Activated naive CD8-positive, alpha-beta T cell treated with anti-CD3 and anti-CD28 coated beads, Interleukin-2, amount 50 U/mL, for 24 hours (primary cell): ENCODE data around the gene SND1.
"Not testable (repeated sequence)": the region's sequence is repeated elsewhere in the genome, so short reads cannot be mapped to it uniquely, and the experiment has no call there.

Experiments
- ATAC-seq: fragments of 150-1000 bp; cut with Tn5 transposase; one replicate; pipeline ENCODE4 v1.10.0; 2021
- DNase-seq: peaks from one replicate; pipeline ENCODE4 v3.0.0; 2021
- H3K27ac Mint-ChIP-seq: one replicate; pipeline ENCODE4 v1.8.0; 2021; ENCODE audit warnings: mild to moderate bottlenecking, mixed read lengths
- H3K27me3 Mint-ChIP-seq: one replicate; pipeline ENCODE4 v1.8.0; 2021; ENCODE audit warnings: mixed read lengths
- H3K36me3 Mint-ChIP-seq: one replicate; pipeline ENCODE4 v1.8.0; 2021; ENCODE audit warnings: low read depth, mixed read lengths
- H3K4me1 Mint-ChIP-seq: one replicate; pipeline ENCODE4 v1.8.0; 2021; ENCODE audit warnings: mixed read lengths
- H3K4me3 Mint-ChIP-seq: one replicate; pipeline ENCODE4 v1.8.0; 2021; ENCODE audit warnings: mild to moderate bottlenecking, moderate library complexity, mixed read lengths
- H3K9me3 Mint-ChIP-seq: one replicate; pipeline ENCODE4 v1.8.0; 2021; ENCODE audit warnings: mixed read lengths

SND1 gene

DNA sequence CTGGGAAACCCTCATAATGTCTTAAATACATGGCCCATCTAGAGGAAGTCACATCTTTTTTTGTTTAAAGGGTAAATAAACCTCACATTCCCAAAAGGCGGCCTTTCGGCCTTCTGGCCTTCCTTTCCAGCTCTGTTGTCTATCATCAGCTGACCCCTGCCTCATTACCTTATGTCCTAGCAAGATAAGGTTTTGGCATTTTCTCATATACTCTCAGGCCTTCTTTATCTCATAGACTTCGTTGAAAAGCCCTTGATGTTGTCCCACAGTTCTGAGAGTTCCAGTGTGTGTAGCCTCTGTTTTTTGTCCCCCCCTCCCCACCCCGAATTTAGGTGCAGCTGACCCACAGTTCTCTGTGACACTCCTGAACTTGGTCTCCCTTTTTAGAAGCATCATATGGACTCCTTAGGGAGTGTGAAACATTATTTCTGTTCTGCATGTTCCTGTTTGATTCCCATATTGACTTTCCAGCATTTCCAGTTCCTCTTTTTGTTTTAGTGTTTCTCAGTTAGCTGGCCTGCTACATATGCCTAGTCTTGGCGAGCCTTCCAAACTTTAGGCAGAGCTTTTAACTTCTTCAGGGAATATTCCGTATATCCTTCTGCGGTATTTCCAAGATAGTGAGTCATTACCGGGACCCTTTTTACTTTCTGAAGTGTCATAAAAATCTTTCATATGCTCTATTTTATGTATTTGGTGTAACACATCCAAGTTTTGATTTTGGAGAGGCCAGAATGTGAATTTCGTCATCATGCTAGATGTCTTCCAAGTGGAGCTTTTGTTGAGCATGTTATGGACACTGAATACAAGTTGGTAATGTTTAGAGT is 240.7 kb downstream of the SND1 start:
- Mint-ChIP-seq H3K4me1 (peaks cover 17% of the 10 kb centered on the region), H3K9me3 (no peaks in the 10 kb centered on the region), H3K36me3 (peaks cover 53% of the 10 kb centered on the region), H3K27ac (peak overlapping the region; percentile 16), H3K27me3 (no peaks in the 10 kb centered on the region), H3K4me3 (no peak overlapping the region)
- ATAC-seq, result no peak
- DNase-seq, result no peak

DNA sequence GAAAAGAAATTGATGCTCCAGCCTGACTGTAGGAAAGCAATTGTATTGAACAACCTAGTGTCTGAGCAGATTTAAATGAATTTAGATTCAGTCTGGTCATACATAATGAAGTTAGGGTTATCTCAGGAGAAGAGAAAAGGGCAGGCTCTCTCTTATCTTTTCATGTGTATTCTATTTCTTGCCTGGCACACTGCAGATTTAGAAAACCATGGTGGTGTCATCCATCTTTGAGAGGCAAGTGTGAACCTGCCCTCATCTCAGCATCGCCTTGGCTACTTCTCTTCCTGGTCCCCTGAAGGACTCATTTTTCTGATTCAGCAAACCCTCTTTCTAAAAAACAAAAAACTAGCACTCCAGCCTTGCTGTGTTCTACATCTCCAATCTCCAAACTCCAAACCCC is 241.6 kb downstream of the SND1 start:
- Mint-ChIP-seq H3K4me3 (no peak overlapping the region), H3K27ac (no peak overlapping the region), H3K36me3 (peaks cover 46% of the 10 kb centered on the region), H3K27me3 (no peaks in the 10 kb centered on the region), H3K4me1 (peaks cover 17% of the 10 kb centered on the region), H3K9me3 (no peaks in the 10 kb centered on the region)
- ATAC-seq (no peak), DNase-seq (no peak)

- no peak for DNase-seq
- Mint-ChIP-seq H3K27me3 (no peaks in the 10 kb centered on the region), H3K36me3 (peaks cover 43% of the 10 kb centered on the region), H3K4me3 (no peak overlapping the region), H3K27ac (no peak overlapping the region), H3K9me3 (no peaks in the 10 kb centered on the region), H3K4me1 (peaks cover 17% of the 10 kb centered on the region)
- no peak for ATAC-seq
Observed at GRCh38 chr7:127894588-127894987, 242.6 kb downstream of the SND1 start.

GRCh38 chr7:127895360-127895759 is 243.4 kb downstream of the SND1 start:
- ATAC-seq, result no peak
- H3K4me1 Mint-ChIP-seq, result peaks cover 9% of the 10 kb centered on the region
- no peak overlapping the region for H3K27ac Mint-ChIP-seq
- no peak for DNase-seq
- no peaks in the 10 kb centered on the region for H3K27me3 Mint-ChIP-seq
- no peaks in the 10 kb centered on the region for H3K9me3 Mint-ChIP-seq
- peaks cover 42% of the 10 kb centered on the region for H3K36me3 Mint-ChIP-seq
- H3K4me3 Mint-ChIP-seq, result no peak overlapping the region

- Mint-ChIP-seq H3K9me3 (no peaks in the 10 kb centered on the region), H3K4me1 (peaks cover 4% of the 10 kb centered on the region), H3K4me3 (no peak overlapping the region), H3K36me3 (peaks cover 39% of the 10 kb centered on the region), H3K27ac (no peak overlapping the region), H3K27me3 (no peaks in the 10 kb centered on the region)
- ATAC-seq (peak; percentile 52), DNase-seq (no peak)
Observed at GRCh38 chr7:127895814-127896280, 243.9 kb downstream of the SND1 start.

- no peak overlapping the region for H3K27ac Mint-ChIP-seq
- ATAC-seq (no peak), DNase-seq (no peak)
- H3K36me3 Mint-ChIP-seq, result peaks cover 30% of the 10 kb centered on the region
- no peak overlapping the region for H3K4me3 Mint-ChIP-seq
- no peaks in the 10 kb centered on the region for H3K9me3 Mint-ChIP-seq
- H3K4me1 Mint-ChIP-seq, result no peaks in the 10 kb centered on the region
- H3K27me3 Mint-ChIP-seq, result no peaks in the 10 kb centered on the region
Observed at GRCh38 chr7:127896659-127897058, 244.7 kb downstream of the SND1 start.

DNA sequence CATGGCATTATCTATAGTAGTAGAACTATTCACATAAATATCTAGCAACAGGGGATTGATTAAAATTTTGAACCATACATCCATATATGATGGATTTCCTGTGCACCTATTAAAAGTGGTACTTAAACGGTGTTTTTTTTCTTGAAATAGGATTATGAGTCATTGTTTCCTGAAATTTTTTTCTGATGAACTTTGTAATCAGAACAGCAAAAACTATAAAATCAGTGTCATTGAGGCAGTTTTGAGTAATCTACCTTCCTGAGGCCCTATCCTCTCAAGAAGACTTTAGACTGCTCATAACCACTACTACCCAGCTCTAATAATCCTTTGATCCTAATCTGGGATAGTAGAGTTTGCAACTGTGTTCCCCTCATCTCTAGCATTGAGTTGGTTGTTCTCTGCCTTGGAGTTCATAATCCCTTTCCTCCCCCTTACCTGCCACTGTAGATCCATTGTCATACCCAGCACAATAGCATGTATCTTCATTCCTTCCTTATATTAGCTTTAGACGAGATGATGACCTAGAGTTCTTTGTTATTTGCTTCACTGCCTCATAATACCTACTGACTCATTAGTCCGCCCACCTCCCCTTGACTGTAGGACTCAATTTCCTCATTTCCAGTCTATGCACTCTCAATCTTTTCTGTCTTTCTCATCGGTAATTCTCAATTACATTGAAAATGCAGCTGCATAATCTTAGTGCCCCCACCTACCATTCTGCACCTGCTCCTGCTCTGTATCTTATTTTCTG is 245.9 kb downstream of the SND1 start:
- peaks cover 23% of the 10 kb centered on the region for H3K36me3 Mint-ChIP-seq

GRCh38 chr7:127899411-127899810 is 247.4 kb downstream of the SND1 start:
- Mint-ChIP-seq H3K4me1 (peaks cover 12% of the 10 kb centered on the region), H3K4me3 (no peak overlapping the region), H3K27ac (no peak overlapping the region), H3K27me3 (no peaks in the 10 kb centered on the region), H3K36me3 (peaks cover 17% of the 10 kb centered on the region), H3K9me3 (no peaks in the 10 kb centered on the region)
- DNase-seq (no peak), ATAC-seq (no peak)

More for the DNA sequence above, 245.9 kb downstream of the SND1 start:
- Mint-ChIP-seq H3K9me3 (no peaks in the 10 kb centered on the region), H3K4me1 (no peaks in the 10 kb centered on the region), H3K4me3 (no peak overlapping the region), H3K27me3 (no peaks in the 10 kb centered on the region), H3K27ac (no peak overlapping the region)
- ATAC-seq, result peak; percentile 91
- peak; percentile 18 for DNase-seq

DNA sequence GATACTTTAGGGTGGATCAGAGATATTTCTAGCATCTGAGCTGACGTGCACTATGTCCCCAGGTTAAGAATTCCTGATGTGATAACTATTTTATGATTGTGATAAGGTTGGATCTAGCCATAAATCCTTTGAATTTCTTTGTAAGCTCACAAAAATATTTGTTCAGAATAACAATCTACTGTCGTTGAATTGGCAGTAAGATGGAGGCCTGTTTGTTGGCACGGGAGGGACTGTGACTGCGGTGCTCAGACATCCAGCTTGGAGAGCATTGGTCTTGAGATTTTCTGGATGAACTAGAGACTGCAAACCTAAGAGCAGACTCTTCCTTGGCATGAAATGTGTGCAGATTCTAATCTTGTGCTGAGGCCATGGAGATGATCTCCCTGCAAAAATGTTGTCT is 248.1 kb downstream of the SND1 start:
- peaks cover 20% of the 10 kb centered on the region for H3K4me1 Mint-ChIP-seq
- no peak overlapping the region for H3K4me3 Mint-ChIP-seq
- DNase-seq (no peak), ATAC-seq (no peak)
- H3K36me3 Mint-ChIP-seq, result peaks cover 23% of the 10 kb centered on the region
- no peaks in the 10 kb centered on the region for H3K9me3 Mint-ChIP-seq
- peak overlapping the region; percentile 29 for H3K27ac Mint-ChIP-seq
- no peaks in the 10 kb centered on the region for H3K27me3 Mint-ChIP-seq

DNA sequence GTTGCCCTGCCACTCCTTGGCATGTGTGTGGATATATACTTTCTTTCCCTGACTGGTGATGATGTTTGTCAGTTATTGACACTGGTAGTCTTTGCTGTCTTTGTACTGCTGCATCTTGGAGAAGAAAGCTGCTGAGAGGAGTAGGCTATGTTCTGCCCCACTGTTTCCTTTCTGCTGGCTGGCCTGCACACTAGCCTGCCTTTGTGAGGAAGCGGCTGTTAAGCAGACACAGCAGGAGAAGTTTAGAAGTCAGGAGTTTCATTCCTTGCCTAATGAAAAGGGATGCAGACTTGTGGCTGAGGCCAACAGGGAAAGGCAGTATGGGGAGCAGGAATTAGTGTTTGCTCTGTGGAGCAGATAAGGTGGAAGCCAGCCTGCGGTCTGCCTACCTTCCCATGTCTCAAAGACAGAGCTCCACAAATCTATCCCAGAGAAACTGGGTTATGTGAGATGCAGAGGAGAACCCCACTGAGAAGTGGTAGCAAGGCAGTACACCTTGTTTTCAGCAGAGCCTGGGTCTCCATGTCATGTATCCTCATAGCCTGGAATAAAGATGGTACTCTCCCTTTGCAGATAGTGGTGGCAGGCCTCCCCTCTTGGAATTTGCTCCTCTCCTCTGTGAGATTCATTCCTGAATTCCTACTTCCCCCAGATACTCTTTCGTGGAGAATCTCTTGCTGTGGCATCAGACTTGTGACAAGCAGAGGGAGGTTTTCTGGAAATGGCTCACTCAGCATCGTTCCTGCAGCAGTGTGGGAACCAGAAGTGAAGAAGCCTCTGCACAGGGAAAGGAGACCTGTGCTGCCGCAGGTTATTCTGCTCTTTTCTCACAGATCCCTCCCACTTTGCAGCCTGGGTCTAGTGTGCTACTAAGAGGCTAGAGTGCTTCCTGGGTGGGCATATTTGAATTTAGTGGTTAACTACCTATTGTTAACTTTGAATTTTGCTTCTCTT is 249.0 kb downstream of the SND1 start:
- ATAC-seq (no peak), DNase-seq (no peak)
- H3K9me3 Mint-ChIP-seq, result no peaks in the 10 kb centered on the region
- H3K4me3 Mint-ChIP-seq, result no peak overlapping the region
- H3K27ac Mint-ChIP-seq, result no peak overlapping the region
- H3K36me3 Mint-ChIP-seq, result peaks cover 27% of the 10 kb centered on the region
- H3K27me3 Mint-ChIP-seq, result no peaks in the 10 kb centered on the region
- H3K4me1 Mint-ChIP-seq, result peaks cover 28% of the 10 kb centered on the region

- Mint-ChIP-seq H3K27me3 (no peaks in the 10 kb centered on the region), H3K27ac (peak overlapping the region; percentile 62), H3K4me3 (no peak overlapping the region), H3K9me3 (no peaks in the 10 kb centered on the region), H3K4me1 (peaks cover 38% of the 10 kb centered on the region), H3K36me3 (peaks cover 36% of the 10 kb centered on the region)
- ATAC-seq (no peak), DNase-seq (no peak)
Observed at GRCh38 chr7:127901895-127902703, 250.1 kb downstream of the SND1 start.

- not testable (repeated sequence) for DNase-seq, H3K27me3 Mint-ChIP-seq, H3K4me3 Mint-ChIP-seq, H3K9me3 Mint-ChIP-seq, H3K27ac Mint-ChIP-seq, ATAC-seq
- Mint-ChIP-seq H3K4me1 (peaks cover 45% of the 10 kb centered on the region), H3K36me3 (peaks cover 42% of the 10 kb centered on the region)
Observed at GRCh38 chr7:127902753-127903152, 250.8 kb downstream of the SND1 start.

DNA sequence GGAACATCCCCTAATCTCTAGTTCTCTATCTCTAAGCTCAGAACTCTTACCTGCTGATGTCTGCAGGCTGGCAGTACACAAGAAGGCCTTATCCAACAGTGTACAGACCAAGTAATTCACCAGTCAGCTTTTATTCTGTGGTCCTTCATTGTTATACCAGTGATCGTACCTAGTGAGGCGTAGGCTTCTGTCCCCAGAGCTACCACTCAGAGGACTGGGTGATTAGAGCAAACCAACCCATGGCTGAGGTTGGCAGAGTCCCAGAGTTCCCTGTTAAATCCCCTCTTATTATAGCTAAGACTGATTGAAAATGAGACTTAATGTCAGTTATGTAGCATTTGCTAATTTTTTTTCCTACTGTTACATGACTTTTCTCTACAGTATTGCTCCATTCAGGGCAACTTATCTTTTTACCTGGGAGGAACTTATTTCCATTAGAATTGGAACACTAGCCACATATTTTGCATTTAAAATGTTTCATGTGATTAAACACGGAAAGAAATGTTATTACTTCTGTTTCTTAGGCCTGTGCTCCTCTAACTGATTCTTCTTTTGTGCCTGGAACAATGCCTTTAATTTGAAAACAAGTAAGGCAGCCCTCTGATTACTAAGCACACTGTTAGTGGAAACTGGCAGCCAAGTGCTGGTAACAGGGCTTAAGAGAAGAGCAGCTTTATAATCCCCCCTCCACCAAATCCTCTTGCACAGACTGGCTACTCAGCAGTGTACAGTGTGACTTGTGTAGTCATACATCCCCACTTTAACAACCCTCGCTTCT is 252.1 kb downstream of the SND1 start:
- H3K27me3 Mint-ChIP-seq, result no peaks in the 10 kb centered on the region
- no peak for DNase-seq
- H3K36me3 Mint-ChIP-seq, result peaks cover 52% of the 10 kb centered on the region
- peak; percentile 41 for ATAC-seq
- peak overlapping the region; percentile 16 for H3K4me3 Mint-ChIP-seq
- peaks cover 55% of the 10 kb centered on the region for H3K4me1 Mint-ChIP-seq
- H3K9me3 Mint-ChIP-seq, result no peaks in the 10 kb centered on the region
- H3K27ac Mint-ChIP-seq, result peak overlapping the region; percentile 77
